IPS-11a (cell line): ENCODE data around the gene MAPK8IP3.

Source experiments
- H3K4me3 ChIP-seq: one replicate; pipeline ENCODE4 v1.5.1; 2013; ENCODE audit warnings: low read depth, low read length, control low read depth

Gene MAPK8IP3

GRCh38 chr16:1678500-1679098, 27.4 kb upstream of the MAPK8IP3 start:
- peak overlapping the region; percentile 89 for H3K4me3 ChIP-seq

- no peak overlapping the region for H3K4me3 ChIP-seq
Observed at GRCh38 chr16:1680361-1680760, 25.6 kb upstream of the MAPK8IP3 start.

DNA sequence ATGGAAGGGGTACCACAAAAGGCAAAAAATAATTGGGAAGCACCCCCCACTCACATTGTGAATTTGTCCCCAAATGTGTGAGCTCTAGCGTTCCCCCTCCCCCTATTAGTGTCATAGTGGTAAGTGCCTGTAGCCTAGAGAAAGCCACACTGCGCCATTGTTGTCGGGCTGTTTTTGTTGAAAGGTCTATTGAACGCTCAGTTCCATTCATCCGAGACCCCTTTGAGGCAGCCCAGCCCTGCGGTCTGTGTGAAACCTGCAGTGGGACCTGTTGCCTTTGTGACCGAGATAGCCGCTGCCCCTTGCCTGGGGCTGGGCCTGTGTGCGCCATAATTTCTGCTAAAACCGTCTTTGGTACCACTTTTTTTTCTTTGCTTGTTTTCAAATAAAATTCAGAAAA, 25.0 kb upstream of the MAPK8IP3 start:
- H3K4me3 ChIP-seq, result no peak overlapping the region

DNA sequence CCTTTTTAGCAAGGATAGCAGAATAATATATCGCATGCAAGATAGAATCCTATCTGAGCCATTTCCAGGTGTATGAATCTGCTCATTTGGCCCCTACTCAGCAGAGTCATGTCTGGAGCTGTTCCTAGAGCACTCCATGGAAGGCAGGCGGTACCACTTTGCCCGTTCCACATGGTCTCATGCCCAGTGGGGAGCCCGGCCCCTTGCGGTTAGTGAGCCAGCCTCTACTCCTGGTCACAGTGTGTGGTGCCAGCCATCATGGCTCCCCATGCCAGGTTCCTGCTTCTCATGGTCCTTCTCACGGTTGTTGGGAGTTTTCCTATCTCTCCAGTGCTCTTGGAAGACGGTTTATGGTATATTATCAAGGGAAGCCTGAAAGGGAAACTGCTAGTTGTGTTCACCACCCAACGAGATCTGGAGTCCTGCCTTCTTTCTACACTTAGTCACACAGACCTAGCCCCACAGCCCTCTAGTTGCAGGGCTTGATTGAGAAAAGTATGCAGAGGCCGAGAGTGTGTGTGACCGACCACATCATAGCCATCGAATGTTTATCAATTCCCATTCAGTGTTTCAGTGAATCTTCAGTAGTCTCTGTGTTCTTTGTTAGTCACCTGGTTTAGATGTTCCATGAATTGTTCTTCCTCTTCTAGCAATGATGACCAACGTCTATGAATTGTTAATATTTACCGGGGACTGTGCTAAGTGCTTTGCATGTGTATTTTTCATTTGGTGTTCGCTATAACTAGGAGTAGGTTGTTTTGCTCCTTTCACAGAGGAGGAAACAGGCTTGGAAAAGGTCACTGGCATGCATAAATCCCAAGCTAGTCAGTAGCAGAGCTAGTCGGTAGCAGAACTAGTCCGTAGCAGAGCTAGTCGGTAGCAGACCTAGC, 18.3 kb upstream of the MAPK8IP3 start:
- no peak overlapping the region for H3K4me3 ChIP-seq

DNA sequence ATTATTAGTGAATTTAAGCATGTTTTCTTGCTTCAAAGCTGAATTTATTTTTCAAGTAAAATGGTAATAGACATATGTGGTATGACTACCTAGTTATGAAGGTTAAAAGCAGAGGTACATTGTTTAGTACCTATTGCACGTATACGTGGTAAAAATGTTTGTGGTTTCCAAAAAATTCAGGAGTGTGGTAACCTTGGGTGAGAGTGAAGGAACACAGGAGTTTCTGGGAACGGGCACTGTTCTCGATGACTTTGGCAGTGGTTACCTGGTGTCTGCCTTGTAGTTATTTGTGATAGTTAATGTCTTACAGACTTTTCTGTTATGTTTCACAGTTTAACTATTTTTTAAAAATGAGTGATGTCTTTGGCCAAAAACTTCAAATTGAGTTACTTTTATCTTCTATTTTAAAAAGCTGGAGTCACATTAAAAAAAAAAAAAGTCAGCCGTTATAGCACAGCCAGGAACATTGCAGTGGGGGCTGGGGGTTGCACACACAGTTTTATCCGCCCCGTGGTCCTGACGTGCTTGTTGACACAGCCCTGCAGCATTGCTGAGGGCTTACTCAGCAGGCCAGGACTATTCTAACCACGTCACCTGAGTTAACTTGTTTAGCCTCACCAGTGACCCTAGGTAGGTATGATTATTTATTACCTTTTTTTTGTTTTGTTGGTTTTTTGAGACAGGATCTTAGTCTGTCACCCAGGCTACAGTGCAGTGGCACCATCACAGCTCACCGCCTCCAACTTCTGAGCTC, 17.0 kb upstream of the MAPK8IP3 start:
- no peak overlapping the region for H3K4me3 ChIP-seq

GRCh38 chr16:1689853-1690252, 16.1 kb upstream of the MAPK8IP3 start:
- no peak overlapping the region for H3K4me3 ChIP-seq

GRCh38 chr16:1690810-1691209, 15.2 kb upstream of the MAPK8IP3 start:
- H3K4me3 ChIP-seq, result no peak overlapping the region

DNA sequence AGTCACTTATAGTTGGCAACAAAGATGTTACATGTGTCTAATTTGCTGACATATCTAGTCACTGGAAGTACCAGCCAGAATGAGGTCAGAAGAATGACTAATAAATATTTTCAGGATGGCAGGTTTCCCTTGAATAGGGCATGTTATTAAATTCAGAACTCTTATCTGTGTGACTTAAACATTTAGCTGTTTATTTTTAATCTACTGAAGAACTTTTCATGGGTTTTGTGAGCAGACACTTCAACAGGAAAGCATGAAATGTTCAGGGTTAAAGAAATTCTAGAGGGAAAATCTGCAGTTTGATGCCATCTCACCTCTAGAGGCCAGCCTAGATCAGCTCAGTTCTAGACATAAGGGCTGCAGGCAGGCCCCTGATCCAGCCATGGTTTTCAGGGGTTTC, 14.7 kb upstream of the MAPK8IP3 start:
- H3K4me3 ChIP-seq, result no peak overlapping the region

GRCh38 chr16:1691956-1692355, 14.0 kb upstream of the MAPK8IP3 start:
- no peak overlapping the region for H3K4me3 ChIP-seq

DNA sequence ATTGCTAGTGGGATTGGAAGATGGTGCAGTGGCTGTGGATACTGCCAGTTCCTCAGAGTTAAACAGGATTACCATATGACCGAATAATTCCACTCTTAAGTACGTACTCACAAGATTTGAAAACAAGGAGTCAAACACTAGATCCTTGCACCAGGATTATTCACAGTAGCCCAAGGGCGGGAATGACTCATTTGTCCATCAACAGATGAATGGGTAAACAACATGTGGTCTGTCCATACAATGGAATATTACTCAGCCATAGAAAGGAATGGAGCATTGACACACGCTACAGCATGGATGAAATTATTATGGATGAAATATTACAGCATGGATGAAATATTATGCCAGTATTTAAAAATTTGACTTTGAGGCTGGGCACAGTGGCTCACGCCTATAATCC, 9.1 kb upstream of the MAPK8IP3 start:
- H3K4me3 ChIP-seq, result no peak overlapping the region

GRCh38 chr16:1698680-1699079, 7.3 kb upstream of the MAPK8IP3 start:
- no peak overlapping the region for H3K4me3 ChIP-seq

DNA sequence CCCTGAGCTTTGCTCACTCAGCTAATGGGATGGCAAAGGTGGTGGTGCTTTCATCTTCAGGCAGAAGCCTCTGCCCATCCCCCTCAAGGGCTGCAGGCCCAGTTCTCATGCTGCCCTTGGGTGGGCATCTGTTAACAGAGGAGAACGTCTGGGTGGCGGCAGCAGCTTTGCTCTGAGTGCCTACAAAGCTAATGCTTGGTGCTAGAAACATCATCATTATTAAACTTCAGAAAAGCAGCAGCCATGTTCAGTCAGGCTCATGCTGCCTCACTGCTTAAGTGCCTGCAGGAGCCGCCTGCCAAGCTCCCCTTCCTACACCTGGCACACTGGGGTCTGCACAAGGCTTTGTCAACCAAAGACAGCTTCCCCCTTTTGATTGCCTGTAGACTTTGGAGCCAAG, 5.7 kb upstream of the MAPK8IP3 start:
- no peak overlapping the region for H3K4me3 ChIP-seq

- H3K4me3 ChIP-seq, result no peak overlapping the region
Observed at GRCh38 chr16:1701216-1701878, 4.6 kb upstream of the MAPK8IP3 start.

DNA sequence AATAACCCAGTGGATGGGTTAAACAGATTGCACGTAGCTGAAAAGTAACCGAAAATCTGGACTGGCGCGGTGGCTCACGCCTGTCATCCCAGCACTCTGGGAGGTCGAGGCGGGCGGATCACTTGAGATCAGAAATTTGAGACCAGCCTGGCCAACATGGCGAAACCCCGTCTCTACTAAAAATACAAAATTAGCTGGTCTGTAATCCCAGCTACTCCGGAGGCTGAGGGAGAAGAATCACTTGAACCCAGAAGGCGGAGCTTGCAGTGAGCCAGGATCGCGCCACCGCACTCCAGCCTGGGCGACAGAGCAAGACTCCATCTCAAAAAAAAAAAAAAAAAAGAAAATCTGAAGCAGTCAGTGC, 689 bp upstream of the MAPK8IP3 start:
- H3K4me3 ChIP-seq, result peak overlapping the region; percentile 98

- peak overlapping the region; percentile 98 for H3K4me3 ChIP-seq
Observed at GRCh38 chr16:1706386-1707192, 594 bp downstream of the MAPK8IP3 start.

DNA sequence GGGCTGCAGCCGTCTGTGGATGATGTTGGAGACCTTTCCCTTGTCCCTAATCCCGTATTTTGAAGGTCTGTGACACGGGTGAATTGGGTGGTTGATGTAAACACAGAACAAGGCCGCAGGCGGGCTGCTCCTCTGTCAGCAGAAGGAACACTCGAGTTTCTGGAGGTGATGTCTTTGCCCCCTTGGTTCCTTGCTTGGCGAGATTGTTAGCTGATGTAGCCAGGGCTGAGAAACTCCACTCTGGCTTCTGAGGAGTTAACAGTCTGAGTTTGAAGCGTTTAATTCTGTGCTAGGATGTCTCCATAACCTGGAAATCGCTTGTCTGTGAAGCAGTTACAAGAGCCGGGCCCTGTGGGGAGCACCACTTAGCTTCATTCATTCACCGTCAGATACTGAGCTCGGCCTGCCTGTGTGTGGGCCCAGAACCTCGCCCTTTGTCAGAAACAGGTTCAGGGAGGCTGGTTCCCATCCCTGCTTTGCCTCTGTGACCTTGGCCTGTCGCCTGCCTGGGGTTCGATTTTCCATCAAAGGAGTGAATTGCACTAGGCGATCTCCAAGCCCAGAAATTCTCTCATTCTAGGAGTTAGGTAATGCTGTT, 1.3 kb downstream of the MAPK8IP3 start:
- peak overlapping the region; percentile 36 for H3K4me3 ChIP-seq

DNA sequence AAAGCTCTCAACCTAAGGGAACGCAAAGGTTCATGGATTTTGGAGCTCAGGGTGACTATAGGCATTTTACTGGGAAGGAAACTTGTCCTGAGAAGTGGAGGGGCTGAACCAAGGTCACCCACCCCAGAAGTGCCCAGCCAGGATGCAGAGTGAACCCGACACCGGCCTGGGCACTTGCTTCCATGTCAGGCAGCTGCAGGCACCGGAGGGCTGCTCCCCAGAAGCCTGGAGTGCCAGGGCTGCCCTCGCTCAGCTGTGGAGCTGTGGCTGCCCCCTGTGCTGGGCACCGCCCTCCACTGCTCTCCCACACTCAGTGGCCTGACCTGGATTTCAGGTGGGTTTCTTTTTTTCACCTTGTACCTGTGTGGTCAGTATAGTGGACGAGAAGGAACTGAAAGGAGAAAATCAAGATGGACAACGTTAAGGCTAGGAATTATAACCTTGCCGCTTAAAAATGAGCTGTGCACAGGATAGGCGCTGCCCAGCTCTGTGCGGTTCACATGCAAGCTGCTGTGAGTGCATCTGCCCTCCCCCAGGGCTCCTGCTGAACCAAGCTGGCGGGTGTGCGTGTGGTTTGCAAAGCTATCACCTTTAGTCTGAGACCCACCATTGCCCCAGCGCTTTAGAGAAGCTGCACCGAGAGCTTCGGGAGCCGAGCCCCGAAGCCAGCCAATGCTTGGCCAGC, 2.2 kb downstream of the MAPK8IP3 start:
- H3K4me3 ChIP-seq, result no peak overlapping the region

GRCh38 chr16:1708768-1709180, 2.8 kb downstream of the MAPK8IP3 start:
- no peak overlapping the region for H3K4me3 ChIP-seq

GRCh38 chr16:1709356-1709755, 3.4 kb downstream of the MAPK8IP3 start:
- H3K4me3 ChIP-seq, result no peak overlapping the region
